IMR-90 (cell line): ENCODE data around the gene FAXC. TPM values are rescaled to one million over a fixed set of nuclear protein-coding genes. Genes with fewer than 3 reads are reported as not detected.

ENCODE experiments used
- ATAC-seq: fragments of 200-7000 bp; cut with Tn5 transposase; 2 replicates; pipeline ENCODE4 v1.9.1; 2020; ENCODE audit warnings: low read depth, mild to moderate bottlenecking, moderate library complexity
- BruUV-seq: library from RNA; stranded (reverse); fragments of 400-500 nt; replicated peaks from 2 replicates; lab custom pipeline; 2021; lab: Mats Ljungman, UMichigan
- CTCF ChIA-PET: fragments of 300-600 bp; formaldehyde crosslinking; extraction: SDS; loops from one replicate; lab custom pipeline; 2021; ENCODE audit warnings: antibody characterized with exemption; lab: Yijun Ruan, JAX
- POLR2A ChIA-PET: fragments of 300-600 bp; sonication (Branson Sonifier 250); formaldehyde crosslinking; loops from one replicate; lab custom pipeline; 2022; ENCODE audit warnings: antibody characterized with exemption; ENCODE audit not compliant: unreplicated experiment; lab: Charles Lee
- DNase-seq: peaks from one replicate; pipeline ENCODE4 v3.0.0; 2013
- H2AFZ ChIP-seq: replicated peaks from 2 replicates; pipeline ENCODE3; 2013; ENCODE audit warnings: low read length, mild to moderate bottlenecking; ENCODE audit not compliant: poor library complexity
- H2AK5ac ChIP-seq: 2 replicates; pipeline ENCODE4 v1.6.1; 2013; ENCODE audit warnings: low read depth, low read length, inconsistent platforms
- H2AK9ac ChIP-seq: replicated peaks from 2 replicates; pipeline ENCODE3; 2013; ENCODE audit warnings: mild to moderate bottlenecking, low read depth, low read length, moderate library complexity; ENCODE audit not compliant: poor library complexity
- H2BK120ac ChIP-seq: 2 replicates; pipeline ENCODE4 v1.6.1; 2013; ENCODE audit warnings: low read depth, low read length, inconsistent platforms
- H2BK15ac ChIP-seq: 3 replicates; pipeline ENCODE4 v1.6.1; 2013; ENCODE audit warnings: low read depth, low read length, inconsistent platforms
- H2BK20ac ChIP-seq: 2 replicates; pipeline ENCODE4 v1.6.1; 2013; ENCODE audit warnings: low read depth, mild to moderate bottlenecking, inconsistent platforms, low read length, moderate library complexity
- H2BK5ac ChIP-seq: 2 replicates; pipeline ENCODE4 v1.6.1; 2013; ENCODE audit warnings: mild to moderate bottlenecking, low read depth, low read length, inconsistent platforms; ENCODE audit not compliant: poor library complexity, severe bottlenecking
- H3K14ac ChIP-seq: replicated peaks from 2 replicates; pipeline ENCODE4 v1.6.1; 2013; ENCODE audit warnings: low read depth, low read length, inconsistent platforms
- H3K18ac ChIP-seq: 2 replicates; pipeline ENCODE4 v1.6.1; 2013; ENCODE audit warnings: low read depth, low read length, control low read depth
- H3K23ac ChIP-seq: 2 replicates; pipeline ENCODE4 v1.6.1; 2013; ENCODE audit warnings: low read depth, low read length, inconsistent platforms
- H3K27ac ChIP-seq: 2 replicates; pipeline ENCODE4 v1.5.1; 2013; ENCODE audit warnings: mild to moderate bottlenecking, control low read depth, low read length; ENCODE audit not compliant: insufficient read depth
- H3K27me3 ChIP-seq: 2 replicates; pipeline ENCODE4 v1.6.1; 2013; ENCODE audit warnings: low read length; ENCODE audit not compliant: control insufficient read depth, insufficient read depth
- H3K36me3 ChIP-seq: 2 replicates; pipeline ENCODE4 v1.6.1; 2013; ENCODE audit warnings: low read length, mixed read lengths; ENCODE audit not compliant: control insufficient read depth, insufficient read depth
- H3K4ac ChIP-seq: 2 replicates; pipeline ENCODE4 v1.6.1; 2013; ENCODE audit warnings: low read depth, low read length, inconsistent platforms
- H3K4me1 ChIP-seq: 2 replicates; pipeline ENCODE4 v1.6.1; 2013; ENCODE audit warnings: low read length, mixed read lengths; ENCODE audit not compliant: control insufficient read depth, insufficient read depth
- H3K4me2 ChIP-seq: 2 replicates; pipeline ENCODE4 v1.6.1; 2013; ENCODE audit warnings: low read depth, mild to moderate bottlenecking, control low read depth, low read length, moderate library complexity
- H3K4me3 ChIP-seq: 2 replicates; pipeline ENCODE4 v1.5.1; 2013; ENCODE audit warnings: low read depth, mild to moderate bottlenecking, control low read depth, low read length, moderate library complexity; ENCODE audit not compliant: insufficient read depth
- H3K56ac ChIP-seq: 2 replicates; pipeline ENCODE4 v1.6.1; 2013; ENCODE audit warnings: low read length, inconsistent platforms; ENCODE audit not compliant: insufficient read depth; ENCODE audit errors: extremely low read depth
- H3K79me1 ChIP-seq, 2 experiments: 2 replicates each; pipeline ENCODE4 v1.6.1; 2013; ENCODE audit warnings: low read length in 2 of 2, inconsistent platforms in 1 of 2, low read depth in 1 of 2
- H3K9ac ChIP-seq: 2 replicates; pipeline ENCODE4 v1.6.1; 2013; ENCODE audit warnings: low read depth, low read length, control low read depth
- H3K9me1 ChIP-seq: 2 replicates; pipeline ENCODE4 v1.6.1; 2013; ENCODE audit warnings: low read length, inconsistent platforms; ENCODE audit not compliant: insufficient read depth
- H3K9me3 ChIP-seq: 2 replicates; pipeline ENCODE4 v1.6.1; 2013; ENCODE audit warnings: low read length; ENCODE audit not compliant: control insufficient read depth, insufficient read depth
- H4K20me1 ChIP-seq: 2 replicates; pipeline ENCODE4 v1.6.1; 2013; ENCODE audit warnings: low read length, inconsistent platforms; ENCODE audit not compliant: insufficient read depth
- H4K5ac ChIP-seq: 2 replicates; pipeline ENCODE4 v1.6.1; 2013; ENCODE audit warnings: mild to moderate bottlenecking, low read depth, low read length, control low read depth
- H4K8ac ChIP-seq, 2 experiments: 2 replicates each; pipeline ENCODE4 v1.6.1; 2013; ENCODE audit warnings: low read depth in 2 of 2, low read length in 2 of 2, control low read depth in 1 of 2, inconsistent platforms in 1 of 2
- H4K91ac ChIP-seq: 2 replicates; pipeline ENCODE4 v1.6.1; 2013; ENCODE audit warnings: low read depth, low read length, inconsistent platforms; ENCODE audit not compliant: insufficient read depth
- CEBPB ChIP-seq: IDR thresholded peaks from 2 replicates; pipeline ENCODE4 v1.6.1; 2012; ENCODE audit warnings: low read depth, low read length, improper control_type of control experiment
- CHD1 ChIP-seq: IDR thresholded peaks from 2 replicates; pipeline ENCODE4 v1.6.1; 2012; ENCODE audit warnings: low read depth, low read length, improper control_type of control experiment
- MAFK ChIP-seq: IDR thresholded peaks from 2 replicates; pipeline ENCODE4 v1.6.1; 2012; ENCODE audit warnings: low read depth, low read length, improper control_type of control experiment
- NFE2L2 ChIP-seq: fragments of 150-350 bp; IDR thresholded peaks from 2 replicates; pipeline ENCODE4 v1.6.1; 2016; ENCODE audit warnings: low read depth, mild to moderate bottlenecking, low read length
- RAD21 ChIP-seq: IDR thresholded peaks from 2 replicates; pipeline ENCODE4 v1.6.1; 2012; ENCODE audit warnings: low read length, improper control_type of control experiment
- RFX5 ChIP-seq: IDR thresholded peaks from 2 replicates; pipeline ENCODE4 v1.8.0; 2012; ENCODE audit warnings: low read depth, mild to moderate bottlenecking, low read length, moderate library complexity
- USF2 ChIP-seq: fragments of 150-350 bp; IDR thresholded peaks from 2 replicates; pipeline ENCODE4 v1.6.1; 2017; ENCODE audit warnings: mild to moderate bottlenecking, antibody characterized with exemption, low read length, low read depth
- WGBS, 2 experiments: methylation state at CpG; one replicate each; pipeline versions ENCODE4 v1.1.5 to v1.1.7; 2013; ENCODE audit warnings: missing lambda C conversion rate in 2 of 2; ENCODE audit not compliant: insufficient read length in 1 of 2; ENCODE audit errors: extremely low coverage in 2 of 2; 5-methylcytosine and 5-hydroxymethylcytosine counted together
- dilution Hi-C: fragments of 300-500 bp; cut with HindIII; formaldehyde crosslinking; loops from one replicate; pipeline ENCODE4 v1.14.3; 2018; ENCODE audit warnings: low sequenced_read_pairs; ENCODE audit not compliant: unreplicated experiment
- in situ Hi-C: fragments of 300-500 bp; cut with MboI; formaldehyde crosslinking; loops from 3 replicates; pipeline ENCODE4 v1.14.3; 2019; ENCODE audit warnings: low sequenced_read_pairs, inconsistent platforms, mixed read lengths
- intact Hi-C: fragments of 100-400 bp; cut with micrococcal nuclease; formaldehyde crosslinking; loops from 2 replicates; pipeline ENCODE4 v1.10.0; 2022
- polyA plus RNA-seq, 3 experiments: library from polyadenylated mRNA; depleted of rRNA; stranded (reverse); fragments of >200 nt; gene quantifications; 2 replicates each; pipeline ENCODE4 v1.2.3, GENCODE V29; 2012; ENCODE audit warnings: low replicate concordance in 1 of 3
- total RNA-seq: library from RNA; depleted of rRNA; stranded (reverse); fragments of >200 nt; gene quantifications from 2 replicates; pipeline ENCODE4 v1.2.3, GENCODE V29; 2012

Gene FAXC
- total and polyA plus RNA-seq, 2 of the 4 experiments (the other 2 are of a cell fraction): 1.1 to 2.7 TPM

- peak; percentile 7 for DNase-seq
These were observed 3.7 kb upstream of the FAXC start for GRCh38 chr6:99353126-99353525.

More at GRCh38 chr6:99353126-99353525, 3.7 kb upstream of the FAXC start:
- H3K18ac ChIP-seq: no peak overlapping the region
- H3K56ac ChIP-seq: no peak overlapping the region
- dilution Hi-C loops (no loop called here), in situ Hi-C loops (no loop called here), intact Hi-C loops (no loop called here)
- H3K9me1 ChIP-seq: no peaks in the 10 kb centered on the region
- ChIA-PET CTCF (interaction anchor here (1.4 kb wide), 1 partner anchor 11 kb away, joined by 4 read pairs; no protein-coding TSS in a partner anchor), POLR2A (no interaction called here)
- no peaks in the 10 kb centered on the region for H4K20me1 ChIP-seq
- no peak overlapping the region for H3K23ac ChIP-seq
- H2BK20ac ChIP-seq: no peak overlapping the region
- TF ChIP-seq USF2 (no peak), RAD21 (no peak), MAFK (no peak), CHD1 (no peak), RFX5 (no peak), CEBPB (no peak), NFE2L2 (no peak)
- no peak overlapping the region for H2AK5ac ChIP-seq
- no peak overlapping the region for H3K4me2 ChIP-seq
- H2AK9ac ChIP-seq: no peak overlapping the region
- H3K9ac ChIP-seq: no peak overlapping the region
- no peak overlapping the region for H2BK5ac ChIP-seq
- peaks cover 11% of the 10 kb centered on the region for H3K27me3 ChIP-seq
- H3K4me3 ChIP-seq: no peak overlapping the region
- H3K4me1 ChIP-seq: no peaks in the 10 kb centered on the region
- no TSS peak for BruUV-seq
- no peak overlapping the region for H3K27ac ChIP-seq
- no peak overlapping the region for H4K8ac ChIP-seq
- no peaks in the 10 kb centered on the region for H3K36me3 ChIP-seq
- H3K4ac ChIP-seq: no peak overlapping the region
- H3K14ac ChIP-seq: no peak overlapping the region
- WGBS, 2 experiments: 40% methylated on average over 2 of the region's 9 CpGs; no CpG with 5 or more reads in 1 of the 2 experiments
- H2BK15ac ChIP-seq: no peak overlapping the region
- H3K79me1 ChIP-seq: no peaks in the 10 kb centered on the region
- no peak overlapping the region for H4K91ac ChIP-seq
- no peak overlapping the region for H2AFZ ChIP-seq
- no peak overlapping the region for H2BK120ac ChIP-seq
- no peaks in the 10 kb centered on the region for H3K9me3 ChIP-seq
- no peak overlapping the region for H4K5ac ChIP-seq
- ATAC-seq: no peak
